ENCODE measurements around the gene CENPS.
A peak's percentile ranks its signal among the peaks of the same experiment; 100 is the strongest.

CENPS gene

GRCh38 chr1:10430216-10431069 is at the start of gene CENPS:
Gene CENPS (plus strand): TSS chr1:10430433. CDS start chr1:10430518, 85 bp downstream.
- DNase-seq = peak; percentile 67 to 96 (median 76)
- intact Hi-C loops (cut with DNase I) = loop anchor here (1.0 to 10.0 kb wide), 4 partner anchors 32 to 396 kb away; partner anchors contain the start of genes DFFA, PGD and UBE4B

- peak in 6 of 10 donors; percentile 21 to 56 (median 32) for DNase-seq
- intact Hi-C loops (cut with DNase I) = no loop called here
Observed at GRCh38 chr1:10380594-10381275, 49.5 kb upstream of the CENPS start.

GRCh38 chr1:10383630-10384029 is 46.6 kb upstream of the CENPS start:
- intact Hi-C loops (cut with DNase I) = no loop called here
- DNase-seq = peak in 1 of 10 donors; percentile 12

GRCh38 chr1:10384219-10384618 is 46.0 kb upstream of the CENPS start:
- no peak for DNase-seq
- intact Hi-C loops (cut with DNase I) = no loop called here

- intact Hi-C loops (cut with DNase I) = no loop called here
Observed at GRCh38 chr1:10386761-10387676, 43.2 kb upstream of the CENPS start.

DNA sequence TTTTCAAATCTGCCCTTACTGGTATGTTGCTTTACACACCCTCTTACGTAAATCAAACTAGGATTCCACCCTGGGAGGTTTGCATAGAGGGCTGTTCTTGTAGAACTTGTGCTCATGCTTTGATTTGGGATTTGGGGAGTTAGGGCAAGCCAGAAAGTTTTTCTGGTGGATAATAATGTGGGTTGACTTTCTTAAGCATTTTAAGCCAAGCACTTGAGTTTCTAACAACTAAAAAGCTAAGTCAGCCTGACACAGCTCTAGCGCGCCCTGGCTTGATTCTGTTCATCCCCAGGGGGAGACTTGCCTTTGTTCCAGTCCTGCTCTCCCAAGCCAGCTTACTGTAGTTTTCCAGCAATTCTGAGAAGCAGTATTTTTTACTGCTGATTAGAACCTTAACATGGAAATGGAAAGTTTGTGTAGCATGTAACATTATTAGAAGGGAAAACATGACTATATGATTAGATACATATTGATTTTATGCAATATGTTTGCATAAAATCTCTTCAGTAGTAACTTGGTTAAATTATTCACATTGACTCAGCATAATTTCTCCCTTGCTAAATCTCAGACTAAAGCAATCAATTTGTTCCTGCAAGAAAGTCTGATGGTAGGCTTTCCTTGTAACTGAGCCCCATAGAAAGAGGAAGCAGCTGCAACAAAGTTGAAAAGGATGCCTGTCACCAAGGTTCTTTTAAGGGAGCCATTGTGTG is 42.4 kb upstream of the CENPS start:
- DNase-seq = peak in 4 of 10 donors; percentile 2 to 85 (median 18)

More at GRCh38 chr1:10386761-10387676, 43.2 kb upstream of the CENPS start:
- peak in 2 of 10 donors; percentile 32 to 33 for DNase-seq

DNA sequence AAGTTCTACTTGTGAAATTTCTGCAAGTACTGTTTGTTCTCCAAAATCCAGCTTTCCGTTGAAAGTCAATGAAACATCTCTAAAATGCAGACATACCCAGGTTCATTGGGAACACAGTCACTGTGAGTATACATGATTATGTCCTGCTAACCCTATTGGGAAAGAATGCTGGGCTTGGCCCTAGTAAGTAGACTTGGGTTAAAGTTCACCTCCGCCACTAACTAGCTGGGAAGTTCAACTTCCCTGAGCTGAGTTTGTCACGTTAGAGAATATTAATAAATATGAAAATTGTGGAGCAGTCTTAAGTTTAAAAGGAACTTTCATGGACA is 41.9 kb upstream of the CENPS start:
- DNase-seq = no peak
- intact Hi-C loops (cut with DNase I) = no loop called here

More for the DNA sequence above, 42.4 kb upstream of the CENPS start:
- intact Hi-C loops (cut with DNase I) = no loop called here

GRCh38 chr1:10389271-10389973 is 40.8 kb upstream of the CENPS start:
- intact Hi-C loops (cut with DNase I) = no loop called here
- DNase-seq = peak in 1 of 10 donors; percentile 58

- intact Hi-C loops (cut with DNase I) = no loop called here
- DNase-seq = no peak
Observed at GRCh38 chr1:10396870-10397269, 33.4 kb upstream of the CENPS start.

DNA sequence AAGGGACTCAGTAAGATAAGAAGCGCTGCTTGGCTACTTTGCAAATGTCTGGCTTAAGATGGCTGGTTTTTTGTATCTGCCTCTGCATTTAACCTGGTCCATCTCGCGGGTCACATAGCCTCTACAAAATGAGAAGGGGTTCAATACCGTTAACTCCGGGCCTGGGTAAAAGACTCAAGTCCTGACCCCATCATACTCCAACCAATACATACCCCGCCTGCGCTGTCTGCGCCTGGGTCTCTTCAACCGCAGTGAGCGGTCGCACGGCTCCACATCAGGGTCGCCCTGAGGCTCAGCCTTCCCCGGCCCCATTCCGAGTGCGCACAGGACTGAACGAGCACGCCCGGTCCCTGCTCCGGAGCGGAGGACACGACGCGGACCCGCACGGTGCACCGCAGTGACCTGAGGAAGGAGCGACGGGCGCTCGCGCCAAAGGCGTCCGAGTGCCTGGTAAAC is 31.9 kb upstream of the CENPS start:
- intact Hi-C loops (cut with DNase I) = loop anchor here (2.0 kb wide), 2 partner anchors 32 to 188 kb away; partner anchors contain the start of genes CENPS and KIF1B
- DNase-seq = no peak

DNA sequence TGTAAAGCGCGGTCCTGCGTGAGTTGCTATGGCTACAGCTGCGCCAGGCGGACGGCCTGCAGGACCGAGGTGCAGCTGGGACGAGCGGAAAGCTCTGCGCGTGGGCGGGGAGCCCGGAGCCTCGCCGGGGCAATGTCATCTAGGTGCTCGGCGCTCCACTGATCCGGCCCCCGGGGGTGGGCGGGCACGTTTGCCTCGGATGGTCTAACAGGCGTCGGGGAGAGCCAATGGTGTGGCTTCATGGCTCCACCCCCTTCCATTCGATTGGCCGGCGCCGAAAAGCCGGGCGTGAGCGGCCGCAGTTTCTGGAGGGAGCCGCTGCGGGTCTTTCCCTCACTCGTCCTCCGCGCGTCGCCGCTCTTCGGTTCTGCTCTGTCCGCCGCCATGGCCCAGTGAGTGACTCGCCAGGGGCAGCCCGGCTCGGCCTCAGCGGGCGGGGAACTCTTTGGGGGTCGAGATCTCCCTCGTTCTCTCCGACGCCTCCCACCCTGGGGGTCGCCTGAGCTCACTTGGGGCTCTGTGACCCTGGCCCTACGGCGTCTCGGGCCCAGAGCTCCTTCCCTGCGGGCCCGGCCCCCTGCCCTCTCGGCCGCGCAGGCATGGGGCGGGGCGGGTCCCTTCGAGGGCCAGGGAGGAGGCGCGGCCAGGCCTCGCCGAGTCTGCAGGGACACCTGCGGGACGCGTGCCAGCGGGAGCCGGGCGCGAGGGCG is 31.3 kb upstream of the CENPS start, which contains the start of gene PGD:
Gene PGD, plus strand, starts transcription at position 331 of the 710 bp plus-strand sequence. Its CDS starts 54 bp downstream, at position 385.
- intact Hi-C loops (cut with DNase I) = loop anchor here (2.0 kb wide), 2 partner anchors 32 to 188 kb away; partner anchors contain the start of genes CENPS and KIF1B
- DNase-seq = peak; percentile 96 to 100 (median 99)

DNA sequence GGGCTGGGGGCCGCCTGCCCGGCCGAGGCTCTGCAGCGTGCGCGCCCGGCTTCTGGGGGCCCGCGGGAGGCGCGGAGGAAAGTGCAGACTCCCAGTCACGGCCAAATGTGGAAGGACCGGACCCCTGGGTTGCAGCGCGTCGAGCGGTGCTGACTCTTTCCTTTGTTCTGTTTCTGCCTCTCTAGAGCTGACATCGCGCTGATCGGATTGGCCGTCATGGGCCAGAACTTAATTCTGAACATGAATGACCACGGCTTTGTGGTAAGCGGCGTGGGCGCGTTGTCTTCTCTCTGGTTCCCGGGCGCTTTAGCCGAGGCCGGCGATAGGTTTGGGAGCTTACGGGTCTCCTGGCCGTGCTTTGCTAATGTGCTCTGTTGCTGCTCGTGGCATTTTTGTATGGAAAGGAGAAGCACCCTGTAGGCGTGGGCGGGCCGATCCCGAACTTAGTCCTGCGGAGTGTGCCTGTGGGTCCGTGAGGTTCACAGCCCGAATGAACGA is 30.7 kb upstream of the CENPS start:
- intact Hi-C loops (cut with DNase I) = loop anchor here (2.0 kb wide), 2 partner anchors 31 to 189 kb away; partner anchors contain the start of genes CENPS and KIF1B
- peak in 9 of 10 donors; percentile 17 to 86 (median 25) for DNase-seq

GRCh38 chr1:10400013-10400412 is 30.2 kb upstream of the CENPS start:
- intact Hi-C loops (cut with DNase I) = no loop called here
- peak in 1 of 10 donors; percentile 26 for DNase-seq

GRCh38 chr1:10401281-10401680 is 29.0 kb upstream of the CENPS start:
- no peak for DNase-seq
- intact Hi-C loops (cut with DNase I) = no loop called here

DNA sequence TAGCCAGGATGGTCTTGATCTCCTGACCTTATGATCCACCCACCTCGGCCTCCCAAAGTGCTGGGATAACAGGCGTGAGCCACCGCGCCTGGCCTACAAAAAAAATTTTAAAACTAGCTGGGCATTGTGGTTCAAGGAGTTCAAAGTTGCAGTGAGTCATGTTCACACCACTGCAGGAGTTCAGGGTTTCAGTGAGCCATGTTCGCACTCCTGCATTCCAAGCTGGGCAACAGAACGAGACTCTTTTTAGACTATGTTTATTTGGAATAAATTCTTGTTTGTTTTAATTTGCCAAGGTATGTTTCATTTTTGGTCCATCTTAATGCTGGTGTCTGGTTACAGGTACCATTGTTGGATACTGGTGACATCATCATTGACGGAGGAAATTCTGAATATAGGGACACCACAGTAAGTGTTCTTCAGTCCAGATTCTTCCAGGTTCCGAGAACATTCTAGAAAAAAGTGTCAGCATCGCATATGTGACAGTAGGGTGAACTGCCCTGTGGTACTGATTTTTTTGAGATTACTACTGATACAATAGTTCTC is 27.4 kb upstream of the CENPS start:
- peak in 1 of 10 donors; percentile 10 for DNase-seq
- intact Hi-C loops (cut with DNase I) = no loop called here

GRCh38 chr1:10407201-10407600 is 23.0 kb upstream of the CENPS start:
- intact Hi-C loops (cut with DNase I) = no loop called here
- peak in 1 of 10 donors; percentile 6 for DNase-seq

DNA sequence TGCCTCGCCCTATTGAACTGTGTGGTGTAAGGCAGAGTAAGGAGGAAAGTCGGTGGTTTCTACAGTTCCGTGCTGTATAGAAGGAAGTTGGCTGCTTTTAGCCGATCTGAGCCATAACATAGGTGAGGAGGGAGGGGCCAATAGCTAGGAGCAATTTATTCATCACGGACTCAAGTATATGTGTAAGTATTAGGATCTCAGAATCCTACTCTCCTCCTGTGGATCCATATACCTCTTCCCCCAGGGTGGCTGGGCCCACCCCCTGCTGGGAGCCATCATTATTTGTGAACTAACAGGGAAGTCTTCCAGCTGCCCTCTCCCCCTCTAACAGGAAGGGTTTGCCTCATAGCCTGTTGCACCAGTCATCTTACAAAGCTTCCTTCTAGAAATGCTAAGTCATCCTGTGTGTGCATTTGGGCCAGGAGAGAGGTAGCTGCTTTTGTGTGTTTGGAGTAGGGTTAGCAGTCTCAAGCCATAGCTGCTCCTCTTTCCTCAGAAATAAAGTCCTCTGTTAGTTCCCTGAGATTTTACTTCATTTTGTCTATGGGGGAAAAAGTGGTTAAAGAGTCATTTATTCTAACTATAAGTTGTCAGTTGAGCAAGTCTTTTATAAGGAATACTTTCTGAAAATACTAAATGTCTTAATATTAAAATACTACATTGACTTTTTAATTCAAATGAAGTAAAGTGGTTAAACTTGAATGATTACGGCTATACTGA is 14.9 kb upstream of the CENPS start:
- intact Hi-C loops (cut with DNase I) = no loop called here
- peak in 2 of 10 donors; percentile 26 to 55 for DNase-seq
